Nephron progenitor cell (in vitro differentiated cells): Measurements from ENCODE around the gene KIF16B.
"Not testable (repeated sequence)": the region's sequence is repeated elsewhere in the genome, so short reads cannot be mapped to it uniquely, and the experiment has no call there.

Experiments
- DNase-seq: peaks from one replicate; pipeline ENCODE4 v3.0.0; 2021
- H3K27ac Mint-ChIP-seq: 2 replicates; pipeline ENCODE4 v1.8.0; 2021; ENCODE audit warnings: mild to moderate bottlenecking, moderate library complexity, mixed read lengths
- H3K27me3 Mint-ChIP-seq: 2 replicates; pipeline ENCODE4 v1.8.0; 2021; ENCODE audit warnings: mild to moderate bottlenecking, low read depth, mixed read lengths; ENCODE audit not compliant: poor library complexity
- H3K36me3 Mint-ChIP-seq: 2 replicates; pipeline ENCODE4 v1.8.0; 2021; ENCODE audit warnings: low read depth, mixed read lengths
- H3K4me1 Mint-ChIP-seq: 2 replicates; pipeline ENCODE4 v1.8.0; 2021; ENCODE audit warnings: mixed read lengths
- H3K4me3 Mint-ChIP-seq: 2 replicates; pipeline ENCODE4 v1.8.0; 2021; ENCODE audit warnings: mild to moderate bottlenecking, moderate library complexity, mixed read lengths
- H3K9me3 Mint-ChIP-seq: 2 replicates; pipeline ENCODE4 v1.8.0; 2021; ENCODE audit warnings: mild to moderate bottlenecking, moderate library complexity, mixed read lengths
- TF ChIP-seq, protein P1 (sequence below): fragments of 200-600 bp; sonication (generic); IDR thresholded peaks from 2 replicates; pipeline ENCODE4 v1.5.0; 2021; ENCODE audit warnings: antibody characterized with exemption

KIF16B gene

GRCh38 chr20:16267526-16267925 is 305.7 kb downstream of the KIF16B start:
- no peak for DNase-seq
- Mint-ChIP-seq H3K4me3 (no peak overlapping the region), H3K27ac (no peak overlapping the region), H3K27me3 (no peaks in the 10 kb centered on the region), H3K36me3 (peaks cover 24% of the 10 kb centered on the region), H3K4me1 (no peaks in the 10 kb centered on the region), H3K9me3 (peaks cover 21% of the 10 kb centered on the region)
- TF ChIP-seq, protein P1, sequence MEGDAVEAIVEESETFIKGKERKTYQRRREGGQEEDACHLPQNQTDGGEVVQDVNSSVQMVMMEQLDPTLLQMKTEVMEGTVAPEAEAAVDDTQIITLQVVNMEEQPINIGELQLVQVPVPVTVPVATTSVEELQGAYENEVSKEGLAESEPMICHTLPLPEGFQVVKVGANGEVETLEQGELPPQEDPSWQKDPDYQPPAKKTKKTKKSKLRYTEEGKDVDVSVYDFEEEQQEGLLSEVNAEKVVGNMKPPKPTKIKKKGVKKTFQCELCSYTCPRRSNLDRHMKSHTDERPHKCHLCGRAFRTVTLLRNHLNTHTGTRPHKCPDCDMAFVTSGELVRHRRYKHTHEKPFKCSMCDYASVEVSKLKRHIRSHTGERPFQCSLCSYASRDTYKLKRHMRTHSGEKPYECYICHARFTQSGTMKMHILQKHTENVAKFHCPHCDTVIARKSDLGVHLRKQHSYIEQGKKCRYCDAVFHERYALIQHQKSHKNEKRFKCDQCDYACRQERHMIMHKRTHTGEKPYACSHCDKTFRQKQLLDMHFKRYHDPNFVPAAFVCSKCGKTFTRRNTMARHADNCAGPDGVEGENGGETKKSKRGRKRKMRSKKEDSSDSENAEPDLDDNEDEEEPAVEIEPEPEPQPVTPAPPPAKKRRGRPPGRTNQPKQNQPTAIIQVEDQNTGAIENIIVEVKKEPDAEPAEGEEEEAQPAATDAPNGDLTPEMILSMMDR: no peak

GRCh38 chr20:16265334-16265733 is 307.9 kb downstream of the KIF16B start:
- TF ChIP-seq, protein P1: no peak
- Mint-ChIP-seq H3K9me3 (peaks cover 21% of the 10 kb centered on the region), H3K4me3 (no peak overlapping the region), H3K27ac (no peak overlapping the region), H3K36me3 (peaks cover 24% of the 10 kb centered on the region), H3K27me3 (no peaks in the 10 kb centered on the region), H3K4me1 (no peaks in the 10 kb centered on the region)
- no peak for DNase-seq

DNA sequence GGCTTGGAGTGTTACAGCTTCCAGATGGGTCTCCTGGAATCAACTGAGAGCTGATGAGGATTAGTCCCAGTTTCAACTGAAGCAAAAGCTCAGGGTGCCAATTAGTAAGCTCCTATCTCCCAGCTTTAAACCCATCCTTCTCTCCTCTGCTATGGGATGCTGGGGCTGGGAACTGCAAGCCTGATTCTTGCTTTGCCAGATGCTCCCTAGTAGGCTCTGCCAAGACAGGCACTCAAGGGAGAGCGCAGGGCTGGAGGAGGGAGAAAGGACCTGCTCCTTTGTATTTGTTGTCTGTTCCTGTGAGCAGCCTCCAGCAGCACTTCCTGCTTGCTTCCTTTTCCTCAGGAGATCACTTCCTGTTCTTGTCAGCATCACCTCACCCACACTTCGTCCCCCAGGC is 309.7 kb downstream of the KIF16B start:
- no peaks in the 10 kb centered on the region for H3K27me3 Mint-ChIP-seq
- no peak overlapping the region for H3K27ac Mint-ChIP-seq
- H3K36me3 Mint-ChIP-seq: peaks cover 24% of the 10 kb centered on the region
- H3K9me3 Mint-ChIP-seq: peaks cover 21% of the 10 kb centered on the region
- H3K4me3 Mint-ChIP-seq: no peak overlapping the region
- TF ChIP-seq, protein P1: no peak
- H3K4me1 Mint-ChIP-seq: no peaks in the 10 kb centered on the region
- no peak for DNase-seq

GRCh38 chr20:16262594-16262993 is 310.7 kb downstream of the KIF16B start:
- Mint-ChIP-seq H3K9me3 (peaks cover 21% of the 10 kb centered on the region), H3K36me3 (peaks cover 19% of the 10 kb centered on the region), H3K27me3 (no peaks in the 10 kb centered on the region), H3K4me1 (no peaks in the 10 kb centered on the region), H3K27ac (no peak overlapping the region), H3K4me3 (no peak overlapping the region)
- TF ChIP-seq, protein P1: no peak
- DNase-seq: no peak

GRCh38 chr20:16261733-16262273 is 311.4 kb downstream of the KIF16B start:
- no peak overlapping the region for H3K4me3 Mint-ChIP-seq
- H3K27me3 Mint-ChIP-seq: no peaks in the 10 kb centered on the region
- H3K9me3 Mint-ChIP-seq: peaks cover 16% of the 10 kb centered on the region
- H3K36me3 Mint-ChIP-seq: peaks cover 11% of the 10 kb centered on the region
- TF ChIP-seq, protein P1: no peak
- no peak overlapping the region for H3K27ac Mint-ChIP-seq
- H3K4me1 Mint-ChIP-seq: no peaks in the 10 kb centered on the region
- DNase-seq: no peak

DNA sequence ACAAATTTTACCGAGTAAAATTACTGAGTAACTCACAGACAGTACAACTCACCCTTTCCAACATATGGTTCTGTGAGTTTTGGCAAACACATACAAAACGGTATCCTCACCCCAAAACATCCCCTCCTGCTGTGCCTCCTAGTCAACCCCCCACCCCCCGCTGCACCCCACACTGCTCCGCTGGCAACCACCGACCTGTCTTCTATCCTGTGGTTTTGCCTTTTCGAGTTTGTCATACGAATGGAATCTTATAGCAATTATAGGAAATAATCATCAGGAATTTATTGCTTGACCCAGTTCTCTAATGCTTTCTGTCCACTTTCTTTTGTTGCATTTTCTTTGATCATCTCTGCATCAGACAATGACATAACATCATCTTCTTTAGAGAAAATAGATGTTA is 312.3 kb downstream of the KIF16B start:
- TF ChIP-seq, protein P1: no peak
- H3K27me3 Mint-ChIP-seq: no peaks in the 10 kb centered on the region
- peaks cover 7% of the 10 kb centered on the region for H3K9me3 Mint-ChIP-seq
- DNase-seq: no peak
- H3K4me1 Mint-ChIP-seq: no peaks in the 10 kb centered on the region
- peaks cover 6% of the 10 kb centered on the region for H3K36me3 Mint-ChIP-seq
- no peak overlapping the region for H3K4me3 Mint-ChIP-seq
- no peak overlapping the region for H3K27ac Mint-ChIP-seq

- H3K9me3 Mint-ChIP-seq, H3K27me3 Mint-ChIP-seq: not testable (repeated sequence)
Measured at GRCh38 chr20:16260133-16260532, 313.1 kb downstream of the KIF16B start.

More at GRCh38 chr20:16260133-16260532, 313.1 kb downstream of the KIF16B start:
- H3K27ac Mint-ChIP-seq, H3K4me3 Mint-ChIP-seq, DNase-seq, H3K4me1 Mint-ChIP-seq, H3K36me3 Mint-ChIP-seq: not testable (repeated sequence)
